Progenitor cell of endocrine pancreas (in vitro differentiated cells): ENCODE measurements around the gene SEMA4D. TPM values are rescaled to one million over a fixed set of nuclear protein-coding genes. Genes with fewer than 3 reads are reported as not detected.

ENCODE experiments used
- DNase-seq: peaks from one replicate; pipeline ENCODE4 v3.0.0; 2021; ENCODE audit warnings: low spot score; ENCODE audit not compliant: unreplicated experiment
- H3K27ac Mint-ChIP-seq: 2 replicates; pipeline ENCODE4 v1.8.0; 2021; ENCODE audit warnings: mild to moderate bottlenecking, moderate library complexity, mixed read lengths
- H3K27me3 Mint-ChIP-seq: 2 replicates; pipeline ENCODE4 v1.8.0; 2021; ENCODE audit warnings: mixed read lengths
- H3K36me3 Mint-ChIP-seq: 2 replicates; pipeline ENCODE4 v1.8.0; 2022; ENCODE audit warnings: mixed read lengths; ENCODE audit not compliant: insufficient read depth
- H3K4me1 Mint-ChIP-seq: 2 replicates; pipeline ENCODE4 v1.8.0; 2021; ENCODE audit warnings: low read depth, mixed read lengths
- H3K4me3 Mint-ChIP-seq: 2 replicates; pipeline ENCODE4 v1.8.0; 2021; ENCODE audit warnings: low read depth, mild to moderate bottlenecking, moderate library complexity, mixed read lengths
- H3K9me3 Mint-ChIP-seq: 2 replicates; pipeline ENCODE4 v1.8.0; 2021; ENCODE audit warnings: low read depth, mixed read lengths
- CTCF ChIP-seq: fragments of 200-600 bp; sonication (generic); IDR thresholded peaks from one replicate; pipeline ENCODE4 v1.5.0; 2021; ENCODE audit warnings: antibody characterized with exemption, mild to moderate bottlenecking; ENCODE audit not compliant: unreplicated experiment
- total RNA-seq: library from RNA; stranded (reverse); gene quantifications from 2 replicates; pipeline ENCODE4 v1.2.1, GENCODE V29; 2021

The SEMA4D gene
- total RNA-seq, 1 donor from 2014 or later: 63.1 TPM

GRCh38 chr9:89442981-89443814, 54.7 kb downstream of the SEMA4D start:
- Mint-ChIP-seq H3K36me3 (peaks cover 1% of the 10 kb centered on the region), H3K4me1 (peaks cover 18% of the 10 kb centered on the region), H3K9me3 (no peaks in the 10 kb centered on the region), H3K27ac (no peak overlapping the region), H3K27me3 (no peaks in the 10 kb centered on the region), H3K4me3 (no peak overlapping the region)
- DNase-seq: no peak
- TF ChIP-seq CTCF: no peak

GRCh38 chr9:89442501-89442978, 55.4 kb downstream of the SEMA4D start:
- TF ChIP-seq CTCF: no peak
- no peaks in the 10 kb centered on the region for H3K27me3 Mint-ChIP-seq
- H3K4me1 Mint-ChIP-seq: peaks cover 18% of the 10 kb centered on the region
- H3K9me3 Mint-ChIP-seq: no peaks in the 10 kb centered on the region
- no peak for DNase-seq
- no peak overlapping the region for H3K27ac Mint-ChIP-seq
- H3K4me3 Mint-ChIP-seq: no peak overlapping the region
- H3K36me3 Mint-ChIP-seq: peaks cover 1% of the 10 kb centered on the region

GRCh38 chr9:89441986-89442385, 55.9 kb downstream of the SEMA4D start:
- no peak for DNase-seq
- H3K9me3 Mint-ChIP-seq: no peaks in the 10 kb centered on the region
- peaks cover 1% of the 10 kb centered on the region for H3K36me3 Mint-ChIP-seq
- H3K27me3 Mint-ChIP-seq: no peaks in the 10 kb centered on the region
- H3K4me3 Mint-ChIP-seq: no peak overlapping the region
- TF ChIP-seq CTCF: no peak
- H3K4me1 Mint-ChIP-seq: peaks cover 18% of the 10 kb centered on the region
- H3K27ac Mint-ChIP-seq: peak overlapping the region; percentile 78

- no peaks in the 10 kb centered on the region for H3K9me3 Mint-ChIP-seq
- H3K36me3 Mint-ChIP-seq: peaks cover 1% of the 10 kb centered on the region
- no peak for TF ChIP-seq CTCF
- no peak overlapping the region for H3K4me3 Mint-ChIP-seq
- peak overlapping the region; percentile 78 for H3K27ac Mint-ChIP-seq
- H3K4me1 Mint-ChIP-seq: peaks cover 18% of the 10 kb centered on the region
- no peak for DNase-seq
- no peaks in the 10 kb centered on the region for H3K27me3 Mint-ChIP-seq
Observed at GRCh38 chr9:89441655-89441970, 56.3 kb downstream of the SEMA4D start.

- H3K9me3 Mint-ChIP-seq: no peaks in the 10 kb centered on the region
- TF ChIP-seq CTCF: no peak
- H3K36me3 Mint-ChIP-seq: peaks cover 1% of the 10 kb centered on the region
- H3K4me3 Mint-ChIP-seq: no peak overlapping the region
- no peaks in the 10 kb centered on the region for H3K27me3 Mint-ChIP-seq
- no peak for DNase-seq
- H3K4me1 Mint-ChIP-seq: peaks cover 18% of the 10 kb centered on the region
- peak overlapping the region; percentile 71 for H3K27ac Mint-ChIP-seq
Observed at GRCh38 chr9:89440951-89441654, 56.8 kb downstream of the SEMA4D start.
